GM12872 (cell line): Measurements from ENCODE around the gene ZFAND3.

Experiments
- CTCF ChIP-seq: IDR thresholded peaks from 3 replicates; pipeline ENCODE4 v1.5.1; 2011; ENCODE audit warnings: low read depth, mild to moderate bottlenecking, low read length, moderate library complexity; ENCODE audit not compliant: insufficient read depth

Gene ZFAND3

GRCh38 chr6:37965964-37966676 is 146.6 kb downstream of the ZFAND3 start:
- TF ChIP-seq CTCF, result no peak

GRCh38 chr6:37966801-37967200 is 147.3 kb downstream of the ZFAND3 start:
- TF ChIP-seq CTCF, result no peak

- no peak for TF ChIP-seq CTCF
Observed at GRCh38 chr6:37967651-37968050, 148.1 kb downstream of the ZFAND3 start.

- TF ChIP-seq CTCF, result no peak
Observed at GRCh38 chr6:37971266-37971665, 151.7 kb downstream of the ZFAND3 start.

- no peak for TF ChIP-seq CTCF
Observed at GRCh38 chr6:37971711-37972390, 152.3 kb downstream of the ZFAND3 start.

GRCh38 chr6:37972994-37973757 is 153.6 kb downstream of the ZFAND3 start:
- TF ChIP-seq CTCF, result no peak

- no peak for TF ChIP-seq CTCF
Observed at GRCh38 chr6:37974381-37974780, 154.9 kb downstream of the ZFAND3 start.
